Neural cell (in vitro differentiated cells): ENCODE results near the gene GRB2.

Source experiments
- EP300 ChIP-seq: fragments of 450-650 bp; conservative IDR thresholded peaks from 2 replicates; pipeline ENCODE4 v1.6.1; 2014; ENCODE audit warnings: antibody characterized with exemption, mild to moderate bottlenecking, moderate library complexity; ENCODE audit not compliant: poor library complexity, severe bottlenecking
- MXI1 ChIP-seq: fragments of 450-650 bp; conservative IDR thresholded peaks from 2 replicates; pipeline ENCODE4 v1.6.1; 2014; ENCODE audit warnings: antibody characterized with exemption, mild to moderate bottlenecking; ENCODE audit not compliant: poor library complexity, severe bottlenecking
- TF ChIP-seq, protein P1 (sequence below): fragments of 450-650 bp; IDR thresholded peaks from 2 replicates; pipeline ENCODE4 v1.5.1; 2014; ENCODE audit warnings: antibody characterized with exemption, mild to moderate bottlenecking, moderate library complexity; ENCODE audit not compliant: poor library complexity, severe bottlenecking
- TF ChIP-seq, protein P2 (sequence below): IDR thresholded peaks from 2 replicates; pipeline ENCODE4 v1.6.1; 2012; ENCODE audit warnings: borderline replicate concordance

- TF ChIP-seq, protein P1, sequence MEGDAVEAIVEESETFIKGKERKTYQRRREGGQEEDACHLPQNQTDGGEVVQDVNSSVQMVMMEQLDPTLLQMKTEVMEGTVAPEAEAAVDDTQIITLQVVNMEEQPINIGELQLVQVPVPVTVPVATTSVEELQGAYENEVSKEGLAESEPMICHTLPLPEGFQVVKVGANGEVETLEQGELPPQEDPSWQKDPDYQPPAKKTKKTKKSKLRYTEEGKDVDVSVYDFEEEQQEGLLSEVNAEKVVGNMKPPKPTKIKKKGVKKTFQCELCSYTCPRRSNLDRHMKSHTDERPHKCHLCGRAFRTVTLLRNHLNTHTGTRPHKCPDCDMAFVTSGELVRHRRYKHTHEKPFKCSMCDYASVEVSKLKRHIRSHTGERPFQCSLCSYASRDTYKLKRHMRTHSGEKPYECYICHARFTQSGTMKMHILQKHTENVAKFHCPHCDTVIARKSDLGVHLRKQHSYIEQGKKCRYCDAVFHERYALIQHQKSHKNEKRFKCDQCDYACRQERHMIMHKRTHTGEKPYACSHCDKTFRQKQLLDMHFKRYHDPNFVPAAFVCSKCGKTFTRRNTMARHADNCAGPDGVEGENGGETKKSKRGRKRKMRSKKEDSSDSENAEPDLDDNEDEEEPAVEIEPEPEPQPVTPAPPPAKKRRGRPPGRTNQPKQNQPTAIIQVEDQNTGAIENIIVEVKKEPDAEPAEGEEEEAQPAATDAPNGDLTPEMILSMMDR, result no peak
- TF ChIP-seq EP300 (no peak), MXI1 (no peak)
- TF ChIP-seq, protein P2, sequence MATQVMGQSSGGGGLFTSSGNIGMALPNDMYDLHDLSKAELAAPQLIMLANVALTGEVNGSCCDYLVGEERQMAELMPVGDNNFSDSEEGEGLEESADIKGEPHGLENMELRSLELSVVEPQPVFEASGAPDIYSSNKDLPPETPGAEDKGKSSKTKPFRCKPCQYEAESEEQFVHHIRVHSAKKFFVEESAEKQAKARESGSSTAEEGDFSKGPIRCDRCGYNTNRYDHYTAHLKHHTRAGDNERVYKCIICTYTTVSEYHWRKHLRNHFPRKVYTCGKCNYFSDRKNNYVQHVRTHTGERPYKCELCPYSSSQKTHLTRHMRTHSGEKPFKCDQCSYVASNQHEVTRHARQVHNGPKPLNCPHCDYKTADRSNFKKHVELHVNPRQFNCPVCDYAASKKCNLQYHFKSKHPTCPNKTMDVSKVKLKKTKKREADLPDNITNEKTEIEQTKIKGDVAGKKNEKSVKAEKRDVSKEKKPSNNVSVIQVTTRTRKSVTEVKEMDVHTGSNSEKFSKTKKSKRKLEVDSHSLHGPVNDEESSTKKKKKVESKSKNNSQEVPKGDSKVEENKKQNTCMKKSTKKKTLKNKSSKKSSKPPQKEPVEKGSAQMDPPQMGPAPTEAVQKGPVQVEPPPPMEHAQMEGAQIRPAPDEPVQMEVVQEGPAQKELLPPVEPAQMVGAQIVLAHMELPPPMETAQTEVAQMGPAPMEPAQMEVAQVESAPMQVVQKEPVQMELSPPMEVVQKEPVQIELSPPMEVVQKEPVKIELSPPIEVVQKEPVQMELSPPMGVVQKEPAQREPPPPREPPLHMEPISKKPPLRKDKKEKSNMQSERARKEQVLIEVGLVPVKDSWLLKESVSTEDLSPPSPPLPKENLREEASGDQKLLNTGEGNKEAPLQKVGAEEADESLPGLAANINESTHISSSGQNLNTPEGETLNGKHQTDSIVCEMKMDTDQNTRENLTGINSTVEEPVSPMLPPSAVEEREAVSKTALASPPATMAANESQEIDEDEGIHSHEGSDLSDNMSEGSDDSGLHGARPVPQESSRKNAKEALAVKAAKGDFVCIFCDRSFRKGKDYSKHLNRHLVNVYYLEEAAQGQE, result no peak
These were observed 70.8 kb downstream of the GRB2 start for GRCh38 chr17:75334723-75335122.
